T-helper 1 cell treated with Interleukin-12 subunit alpha and Interleukin-12 subunit beta and Interleukin-4 antibody, amounts not matched to agents 30 μg/mL and 1 μg/mL, for 36 hours (primary cell): ENCODE results near the gene KRTAP10-4.
"Not testable (repeated sequence)": the region's sequence is repeated elsewhere in the genome, so short reads cannot be mapped to it uniquely, and the experiment has no call there.

Source experiments
- H3K27ac Mint-ChIP-seq: one replicate; pipeline ENCODE4 v1.8.0; 2021; ENCODE audit warnings: mild to moderate bottlenecking, mixed read lengths
- H3K27me3 Mint-ChIP-seq: one replicate; pipeline ENCODE4 v1.8.0; 2021; ENCODE audit warnings: low read depth, mixed read lengths
- H3K36me3 Mint-ChIP-seq: one replicate; pipeline ENCODE4 v1.8.0; 2021; ENCODE audit warnings: low read depth, mixed read lengths
- H3K4me1 Mint-ChIP-seq: one replicate; pipeline ENCODE4 v1.8.0; 2021; ENCODE audit warnings: low read depth, mixed read lengths
- H3K4me3 Mint-ChIP-seq: one replicate; pipeline ENCODE4 v1.8.0; 2021; ENCODE audit warnings: mild to moderate bottlenecking, moderate library complexity, mixed read lengths
- H3K9me3 Mint-ChIP-seq: one replicate; pipeline ENCODE4 v1.8.0; 2021; ENCODE audit warnings: mixed read lengths

The KRTAP10-4 gene

DNA sequence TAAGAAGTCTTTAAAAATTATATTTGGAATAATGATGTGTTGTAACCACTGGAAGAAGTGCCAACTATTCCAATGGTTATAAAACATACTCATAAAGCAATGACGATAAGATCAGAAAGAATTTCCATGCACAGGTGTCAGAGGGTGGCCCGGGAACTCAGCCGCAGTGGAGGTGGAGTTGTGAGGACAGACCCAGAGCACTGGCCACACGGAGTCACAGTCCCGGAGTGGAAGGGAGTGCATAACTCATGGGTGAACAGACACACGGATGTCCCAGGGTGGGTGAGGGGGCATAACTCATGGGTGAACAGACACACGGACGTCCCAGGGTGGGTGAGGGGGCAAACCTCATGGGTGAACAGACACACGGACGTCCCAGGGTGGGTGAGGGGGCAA lies 2.5 kb downstream of the KRTAP10-4 start:
- peaks cover 2% of the 10 kb centered on the region for H3K4me1 Mint-ChIP-seq
- H3K4me3 Mint-ChIP-seq: no peak overlapping the region
- H3K36me3 Mint-ChIP-seq: no peaks in the 10 kb centered on the region
- H3K27me3 Mint-ChIP-seq: peaks cover 5% of the 10 kb centered on the region
- no peak overlapping the region for H3K27ac Mint-ChIP-seq
- H3K9me3 Mint-ChIP-seq: peaks cover 33% of the 10 kb centered on the region

DNA sequence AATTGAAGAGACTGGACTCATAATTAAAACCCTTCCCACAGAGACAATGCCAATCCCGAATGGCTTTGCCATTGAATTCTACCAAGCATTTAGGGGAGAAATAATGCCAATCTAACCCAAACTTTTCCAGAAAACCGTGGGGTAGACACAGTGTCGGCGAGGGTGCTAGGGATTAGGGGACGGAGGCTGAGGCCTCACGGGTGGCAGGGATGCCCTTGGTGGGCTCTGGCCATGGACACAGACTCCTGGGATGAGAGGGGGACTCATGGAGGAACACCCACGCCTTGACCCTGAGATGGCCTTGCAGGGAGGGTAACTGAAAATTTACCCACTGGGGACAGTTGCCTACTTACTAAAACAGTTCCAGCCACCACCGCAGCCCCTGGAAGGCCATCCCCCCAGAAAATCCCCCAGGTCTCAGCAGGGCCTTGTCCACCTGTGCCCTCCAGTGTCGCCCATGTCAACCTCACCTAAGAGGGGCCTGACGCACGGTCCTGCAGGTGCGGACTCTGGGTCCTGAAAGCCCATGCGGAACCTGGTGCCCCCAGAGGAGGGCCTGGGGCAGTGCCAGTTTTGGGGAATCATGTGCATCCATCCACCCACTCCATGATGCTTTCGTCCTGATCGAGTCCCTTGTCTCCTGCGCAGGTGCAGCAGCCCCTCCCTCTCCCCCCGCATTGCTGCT lies 5.0 kb downstream of the KRTAP10-4 start:
- H3K27ac Mint-ChIP-seq: no peak overlapping the region
- peaks cover 6% of the 10 kb centered on the region for H3K4me1 Mint-ChIP-seq
- peaks cover 3% of the 10 kb centered on the region for H3K36me3 Mint-ChIP-seq
- H3K9me3 Mint-ChIP-seq: peaks cover 51% of the 10 kb centered on the region
- peaks cover 5% of the 10 kb centered on the region for H3K27me3 Mint-ChIP-seq
- H3K4me3 Mint-ChIP-seq: no peak overlapping the region

GRCh38 chr21:44579056-44579832 lies 5.7 kb downstream of the KRTAP10-4 start:
- peaks cover 3% of the 10 kb centered on the region for H3K36me3 Mint-ChIP-seq
- H3K4me1 Mint-ChIP-seq: peaks cover 14% of the 10 kb centered on the region
- peaks cover 51% of the 10 kb centered on the region for H3K9me3 Mint-ChIP-seq
- H3K27ac Mint-ChIP-seq: no peak overlapping the region
- peaks cover 7% of the 10 kb centered on the region for H3K27me3 Mint-ChIP-seq
- no peak overlapping the region for H3K4me3 Mint-ChIP-seq

GRCh38 chr21:44579833-44580144 lies 6.3 kb downstream of the KRTAP10-4 start:
- Mint-ChIP-seq H3K4me3 (no peak overlapping the region), H3K4me1 (peaks cover 16% of the 10 kb centered on the region), H3K27ac (no peak overlapping the region), H3K9me3 (peaks cover 51% of the 10 kb centered on the region), H3K27me3 (peaks cover 11% of the 10 kb centered on the region), H3K36me3 (peaks cover 3% of the 10 kb centered on the region)

- H3K4me3 Mint-ChIP-seq, H3K36me3 Mint-ChIP-seq, H3K27ac Mint-ChIP-seq: not testable (repeated sequence)
- Mint-ChIP-seq H3K27me3 (peaks cover 13% of the 10 kb centered on the region), H3K4me1 (peaks cover 15% of the 10 kb centered on the region), H3K9me3 (peaks cover 51% of the 10 kb centered on the region)
These were observed 6.8 kb downstream of the KRTAP10-4 start, which contains the start of gene KRTAP10-5 for GRCh38 chr21:44580231-44580821. Gene KRTAP10-5, minus strand, starts transcription at chr21:44580604. Its CDS starts 26 bp downstream, at chr21:44580578.

GRCh38 chr21:44581158-44581557 lies 7.6 kb downstream of the KRTAP10-4 start:
- Mint-ChIP-seq H3K4me1 (peaks cover 15% of the 10 kb centered on the region), H3K9me3 (peaks cover 44% of the 10 kb centered on the region), H3K36me3 (peaks cover 3% of the 10 kb centered on the region), H3K4me3 (no peak overlapping the region), H3K27ac (no peak overlapping the region), H3K27me3 (peaks cover 17% of the 10 kb centered on the region)

GRCh38 chr21:44582055-44582454 lies 8.5 kb downstream of the KRTAP10-4 start:
- Mint-ChIP-seq H3K27me3 (peaks cover 26% of the 10 kb centered on the region), H3K4me1 (peaks cover 15% of the 10 kb centered on the region), H3K9me3 (peaks cover 37% of the 10 kb centered on the region), H3K27ac (no peak overlapping the region), H3K36me3 (peaks cover 3% of the 10 kb centered on the region), H3K4me3 (no peak overlapping the region)

DNA sequence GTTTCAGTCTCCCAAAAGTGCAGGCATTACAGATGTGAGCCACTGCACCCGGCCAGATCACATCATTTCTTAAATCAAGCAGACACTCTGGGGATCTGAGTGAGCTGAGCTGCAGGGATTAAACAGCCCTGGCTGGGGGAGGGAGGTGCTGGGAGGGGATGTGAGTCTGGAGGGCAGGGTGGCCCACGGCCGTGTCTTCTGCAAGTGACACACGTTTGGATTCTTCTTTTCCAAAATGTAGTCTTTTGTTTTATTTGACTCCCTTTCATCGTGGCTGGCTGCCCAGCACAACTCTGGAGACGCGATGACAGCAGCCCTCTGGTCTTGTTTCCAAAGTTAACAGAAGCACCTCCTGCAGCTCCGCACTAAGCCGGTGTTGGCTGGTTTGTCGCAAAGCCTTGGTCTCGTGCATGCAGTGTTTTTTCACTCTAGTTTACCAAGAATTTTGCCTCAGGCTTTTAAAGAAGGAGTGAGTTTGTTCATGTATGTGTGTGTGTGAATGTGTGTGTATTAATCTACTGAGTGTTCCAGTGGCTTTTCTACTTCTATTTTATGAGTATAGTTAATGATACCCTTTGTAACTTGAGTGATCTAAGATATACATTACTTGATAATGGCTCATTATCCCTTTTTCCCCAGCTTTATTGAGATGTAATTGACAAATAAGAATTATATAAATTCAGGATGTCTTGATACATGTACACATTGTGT lies 9.7 kb downstream of the KRTAP10-4 start:
- no peak overlapping the region for H3K27ac Mint-ChIP-seq
- H3K27me3 Mint-ChIP-seq: peaks cover 38% of the 10 kb centered on the region
- H3K4me1 Mint-ChIP-seq: peaks cover 15% of the 10 kb centered on the region
- peaks cover 27% of the 10 kb centered on the region for H3K9me3 Mint-ChIP-seq
- H3K36me3 Mint-ChIP-seq: peaks cover 3% of the 10 kb centered on the region
- H3K4me3 Mint-ChIP-seq: no peak overlapping the region

GRCh38 chr21:44583800-44584147 lies 10.2 kb downstream of the KRTAP10-4 start:
- Mint-ChIP-seq H3K4me1 (peaks cover 15% of the 10 kb centered on the region), H3K27me3 (peaks cover 41% of the 10 kb centered on the region), H3K27ac (no peak overlapping the region), H3K4me3 (no peak overlapping the region), H3K36me3 (peaks cover 3% of the 10 kb centered on the region), H3K9me3 (peaks cover 25% of the 10 kb centered on the region)

DNA sequence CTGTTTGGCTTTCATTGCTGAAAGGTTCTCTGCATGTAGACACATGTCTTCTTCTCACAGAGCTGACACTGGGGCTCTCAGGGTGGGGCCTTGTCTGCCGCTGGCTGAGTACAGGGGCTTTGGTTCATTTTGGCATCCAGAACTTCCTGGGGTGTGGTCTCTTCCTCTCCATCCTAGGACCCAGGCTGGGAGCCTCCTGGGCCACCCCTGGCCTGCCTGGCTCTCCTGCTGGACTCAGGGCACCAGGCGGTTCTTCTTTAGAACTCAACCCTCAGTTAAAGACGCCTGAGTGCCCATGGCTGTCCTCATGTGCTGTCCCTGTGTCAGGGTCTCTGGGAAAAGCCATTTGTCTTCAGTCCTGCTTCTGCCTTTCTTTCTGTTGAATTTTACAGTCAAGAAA lies 12.4 kb downstream of the KRTAP10-4 start:
- Mint-ChIP-seq H3K27ac (no peak overlapping the region), H3K4me3 (no peak overlapping the region), H3K27me3 (peaks cover 46% of the 10 kb centered on the region), H3K9me3 (peaks cover 19% of the 10 kb centered on the region), H3K36me3 (peaks cover 3% of the 10 kb centered on the region), H3K4me1 (peaks cover 15% of the 10 kb centered on the region)

- Mint-ChIP-seq H3K4me3 (no peak overlapping the region), H3K27ac (no peak overlapping the region), H3K27me3 (peaks cover 49% of the 10 kb centered on the region), H3K4me1 (peaks cover 4% of the 10 kb centered on the region), H3K9me3 (no peaks in the 10 kb centered on the region), H3K36me3 (no peaks in the 10 kb centered on the region)
These were observed 15.6 kb downstream of the KRTAP10-4 start for GRCh38 chr21:44589094-44589493.

DNA sequence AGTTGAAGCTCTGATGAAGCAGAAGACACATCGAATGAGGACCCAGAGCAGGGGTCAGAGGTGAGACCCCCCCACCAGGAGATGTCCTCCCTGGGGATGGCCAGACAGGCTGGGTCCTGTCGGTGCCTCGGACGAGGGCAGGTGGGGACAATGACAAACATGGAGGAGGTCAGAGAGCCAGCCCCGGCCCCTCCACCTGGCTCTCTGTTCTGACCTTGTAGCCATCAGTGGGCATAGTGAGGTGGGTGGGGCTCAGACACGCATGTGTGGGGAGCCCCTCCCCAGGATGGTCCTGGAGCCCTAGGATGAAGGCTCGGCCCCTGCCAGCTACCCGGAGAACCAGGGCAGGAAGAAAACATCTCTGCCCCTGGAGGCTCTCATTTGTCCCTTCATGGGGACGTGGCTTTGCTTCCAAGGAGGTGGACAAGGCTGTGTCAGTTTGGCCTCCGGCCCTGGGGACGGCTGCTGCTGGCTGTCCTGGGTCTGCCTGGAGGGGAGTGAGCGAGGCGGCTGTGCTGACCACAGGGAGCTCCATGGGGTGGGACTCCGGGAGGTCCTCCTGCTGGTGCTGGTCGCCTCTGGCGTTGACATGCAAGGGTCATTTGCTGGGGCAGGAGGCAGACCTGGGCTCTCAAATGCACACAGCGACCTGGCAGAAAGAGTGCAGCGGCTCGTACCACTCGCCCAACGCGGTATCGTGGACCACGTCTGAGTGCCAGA lies 16.2 kb downstream of the KRTAP10-4 start:
- H3K4me3 Mint-ChIP-seq: no peak overlapping the region
- no peaks in the 10 kb centered on the region for H3K4me1 Mint-ChIP-seq
- no peaks in the 10 kb centered on the region for H3K36me3 Mint-ChIP-seq
- H3K27ac Mint-ChIP-seq: no peak overlapping the region
- peaks cover 45% of the 10 kb centered on the region for H3K27me3 Mint-ChIP-seq
- no peaks in the 10 kb centered on the region for H3K9me3 Mint-ChIP-seq

GRCh38 chr21:44590311-44590721 lies 16.8 kb downstream of the KRTAP10-4 start:
- H3K4me1 Mint-ChIP-seq: no peaks in the 10 kb centered on the region
- H3K36me3 Mint-ChIP-seq: no peaks in the 10 kb centered on the region
- H3K9me3 Mint-ChIP-seq: no peaks in the 10 kb centered on the region
- H3K27me3 Mint-ChIP-seq: peaks cover 46% of the 10 kb centered on the region
- no peak overlapping the region for H3K27ac Mint-ChIP-seq
- no peak overlapping the region for H3K4me3 Mint-ChIP-seq
